ENCODE results near the gene DDX25.
"Not testable (repeated sequence)": the region's sequence is repeated elsewhere in the genome, so short reads cannot be mapped to it uniquely, and the experiment has no call there.

The DDX25 gene

GRCh38 chr11:125903711-125904659, at the start of gene DDX25:
Gene DDX25, plus strand, starts transcription at chr11:125904508. Its CDS starts 10 bp downstream, at chr11:125904518.
- H3K27ac ChIP-seq = no peak within 1 kb of the TSS

DNA sequence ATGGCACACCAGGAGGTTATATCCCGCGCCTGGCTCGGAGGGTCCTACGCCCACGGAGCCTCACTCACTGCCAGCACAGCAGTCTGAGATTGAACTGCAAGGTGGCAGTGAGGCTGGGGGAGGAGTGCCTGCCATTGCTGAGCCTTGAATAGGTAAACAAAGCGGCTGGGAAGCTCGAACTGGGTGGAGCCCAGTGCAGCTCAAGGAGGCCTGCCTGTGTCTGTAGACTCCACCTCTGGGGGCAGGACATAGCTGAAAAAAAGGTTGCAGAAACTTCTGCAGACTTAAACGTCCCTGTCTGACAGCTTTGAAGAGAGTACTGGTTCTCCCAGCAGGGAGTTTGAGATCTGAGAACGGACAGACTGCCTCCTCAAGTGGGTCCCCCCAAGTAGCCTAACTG, 46.6 kb upstream of the DDX25 start:
- not testable (repeated sequence) for H3K27ac ChIP-seq

More at GRCh38 chr11:125903711-125904659, at the start of gene DDX25:
- no peak for TF ChIP-seq CTCF (conservative IDR thresholded peaks at IDR 0.05)
- TF ChIP-seq ZFX (IDR thresholded peaks at IDR 0.05) = no peak

- H3K27ac ChIP-seq = not testable (repeated sequence)
Measured at GRCh38 chr11:125862786-125863185, 41.5 kb upstream of the DDX25 start.

DNA sequence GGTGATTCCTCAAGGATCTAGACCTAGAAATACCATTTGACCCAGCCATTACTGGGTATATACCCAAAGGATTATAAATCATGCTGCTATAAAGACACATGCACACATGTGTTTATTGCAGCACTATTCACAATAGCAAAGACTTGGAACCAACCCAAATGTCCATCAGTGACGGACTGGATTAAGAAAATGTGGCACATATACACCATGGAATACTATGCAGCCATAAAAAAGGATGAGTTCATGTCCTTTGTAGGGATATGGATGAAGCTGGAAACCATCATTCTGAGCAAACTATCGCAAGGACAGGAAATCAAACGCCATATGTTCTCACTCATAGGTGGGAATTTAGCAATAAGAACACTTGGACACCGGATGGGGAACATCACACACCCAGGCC, 39.0 kb upstream of the DDX25 start:
- H3K27ac ChIP-seq = not testable (repeated sequence)

GRCh38 chr11:125869521-125869920, 34.8 kb upstream of the DDX25 start:
- TF ChIP-seq ZFX (IDR thresholded peaks at IDR 0.05) = no peak
- TF ChIP-seq CTCF (conservative IDR thresholded peaks at IDR 0.05) = no peak
- no peak overlapping the region for H3K27ac ChIP-seq

DNA sequence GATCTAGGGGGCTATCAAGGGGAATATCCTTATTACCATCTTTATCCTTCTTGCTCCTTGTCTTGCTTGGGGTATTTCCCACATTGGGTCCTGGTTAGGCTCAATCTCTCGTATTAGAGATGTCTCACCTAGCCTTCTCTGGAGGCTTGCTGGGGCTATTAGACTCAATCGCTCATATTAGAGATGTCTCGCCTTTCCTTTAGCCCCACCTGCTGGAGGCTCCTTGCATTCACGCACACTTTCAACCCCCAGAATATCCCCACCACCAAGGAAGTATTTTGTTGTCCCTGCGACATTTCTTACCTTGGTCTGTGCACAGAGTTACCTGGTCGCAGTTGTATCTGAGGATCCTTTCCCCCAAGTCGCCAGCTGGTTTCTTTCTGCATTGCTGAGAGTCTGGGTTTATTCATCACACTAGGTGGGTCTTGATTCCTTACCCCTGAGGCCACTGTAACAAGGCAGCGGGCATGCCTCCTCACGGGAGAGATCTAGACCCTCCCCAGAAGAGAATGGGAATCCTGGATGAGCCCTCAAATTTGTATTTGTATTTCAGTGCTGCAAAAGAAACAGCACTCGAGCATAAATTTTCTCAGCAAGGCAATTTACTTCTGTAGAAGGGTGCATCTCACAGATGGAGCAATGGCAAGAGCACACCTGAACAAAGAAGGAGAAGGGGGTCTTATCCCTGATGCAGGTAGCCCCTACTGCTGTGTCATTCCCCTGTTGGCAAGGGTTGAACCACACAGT, 32.7 kb upstream of the DDX25 start:
- TF ChIP-seq ZFX (IDR thresholded peaks at IDR 0.05) (no peak), CTCF (conservative IDR thresholded peaks at IDR 0.05) (peak; percentile 68)
- no peak overlapping the region for H3K27ac ChIP-seq

GRCh38 chr11:125872138-125872491, 32.2 kb upstream of the DDX25 start:
- no peak overlapping the region for H3K27ac ChIP-seq
- TF ChIP-seq ZFX (IDR thresholded peaks at IDR 0.05) (no peak), CTCF (conservative IDR thresholded peaks at IDR 0.05) (no peak)

GRCh38 chr11:125873881-125874555, 30.3 kb upstream of the DDX25 start:
- H3K27ac ChIP-seq = peak overlapping the region; percentile 66
- TF ChIP-seq ZFX (IDR thresholded peaks at IDR 0.05) = no peak
- TF ChIP-seq CTCF (conservative IDR thresholded peaks at IDR 0.05) = no peak
